Endodermal cell (in vitro differentiated cells): ENCODE results near the gene NFATC2. TPM values are rescaled to one million over a fixed set of nuclear protein-coding genes. Genes with fewer than 3 reads are reported as not detected.

Experiments used
- DNase-seq: peaks from one replicate; pipeline ENCODE4 v3.0.0-alpha.2; 2017
- H3K27ac ChIP-seq: 2 replicates; pipeline ENCODE4 v1.5.1; 2013; ENCODE audit warnings: mild to moderate bottlenecking, low read depth, low read length, moderate library complexity
- H3K27me3 ChIP-seq: 2 replicates; pipeline ENCODE4 v1.6.1; 2013; ENCODE audit warnings: mild to moderate bottlenecking, low read length, moderate library complexity; ENCODE audit not compliant: insufficient read depth, control insufficient read depth, poor library complexity, severe bottlenecking
- H3K36me3 ChIP-seq: 2 replicates; pipeline ENCODE4 v1.7.0; 2013; ENCODE audit warnings: mild to moderate bottlenecking, low read length, moderate library complexity; ENCODE audit not compliant: control insufficient read depth, insufficient read depth
- H3K4me1 ChIP-seq: one replicate; pipeline ENCODE4 v1.7.0; 2013; ENCODE audit warnings: low read length; ENCODE audit not compliant: control insufficient read depth, insufficient read depth
- H3K4me3 ChIP-seq: 2 replicates; pipeline ENCODE4 v1.5.1; 2013; ENCODE audit warnings: mild to moderate bottlenecking, low read length, moderate library complexity
- H3K9ac ChIP-seq: 2 replicates; pipeline ENCODE4 v1.6.1; 2013; ENCODE audit warnings: mild to moderate bottlenecking, low read length, moderate library complexity; ENCODE audit not compliant: poor library complexity, severe bottlenecking; ENCODE audit errors: extremely low read depth
- H3K9me3 ChIP-seq: 2 replicates; pipeline ENCODE4 v1.6.1; 2013; ENCODE audit warnings: mild to moderate bottlenecking, low read length, moderate library complexity; ENCODE audit not compliant: control insufficient read depth
- H3K27ac Mint-ChIP-seq: 2 replicates; pipeline ENCODE4 v1.8.0; 2020; ENCODE audit warnings: mixed read lengths
- H3K27me3 Mint-ChIP-seq: 2 replicates; pipeline ENCODE4 v1.8.0; 2021; ENCODE audit warnings: mild to moderate bottlenecking, mixed read lengths; ENCODE audit not compliant: insufficient read depth
- H3K36me3 Mint-ChIP-seq: 2 replicates; pipeline ENCODE4 v1.8.0; 2020; ENCODE audit warnings: low read depth, mixed read lengths
- H3K4me1 Mint-ChIP-seq: 2 replicates; pipeline ENCODE4 v1.8.0; 2020; ENCODE audit warnings: mixed read lengths
- H3K4me3 Mint-ChIP-seq: 2 replicates; pipeline ENCODE4 v1.8.0; 2020; ENCODE audit warnings: mild to moderate bottlenecking, moderate library complexity, mixed read lengths
- H3K9me3 Mint-ChIP-seq: 2 replicates; pipeline ENCODE4 v1.8.0; 2020; ENCODE audit warnings: mild to moderate bottlenecking, mixed read lengths
- CTCF ChIP-seq: fragments of 200-600 bp; sonication (generic); conservative IDR thresholded peaks from 2 replicates; pipeline ENCODE4 v1.5.0; 2021; ENCODE audit warnings: antibody characterized with exemption, mild to moderate bottlenecking
- WGBS, 2 experiments: methylation state at CpG; one replicate each; pipeline versions ENCODE4 v1.1.5 to v1.1.7; 2013; ENCODE audit warnings: missing lambda C conversion rate in 2 of 2, mixed read lengths in 1 of 2; ENCODE audit not compliant: insufficient coverage in 1 of 2, insufficient read length in 1 of 2; 5-methylcytosine and 5-hydroxymethylcytosine counted together
- total RNA-seq, 2 donors: library from RNA; stranded (reverse); fragmentation: NEBNext Ultra II Directional in 1 of 2; extraction: Animal tissue kit (Norgen Biotek cat#: 25700) in 1 of 2; gene quantifications; 2 replicates in 1 of 2; 3 replicates in 1 of 2; pipeline ENCODE4 v1.2.1, GENCODE V29; 2021

NFATC2 gene
- total RNA-seq, 2 donors from 2014 or later, result 1.5 to 2.1 TPM

GRCh38 chr20:51378171-51378928 is 164.2 kb downstream of the NFATC2 start:
- no peaks in the 10 kb centered on the region for H3K9me3 Mint-ChIP-seq
- Histone ChIP-seq H3K9me3 (no peaks in the 10 kb centered on the region), H3K9ac (no peak overlapping the region), H3K27me3 (peaks cover 39% of the 10 kb centered on the region), H3K4me1 (peaks cover 13% of the 10 kb centered on the region), H3K4me3 (no peak overlapping the region), H3K36me3 (no peaks in the 10 kb centered on the region), H3K27ac (no peak overlapping the region)
- H3K27ac Mint-ChIP-seq, result no peak overlapping the region
- peaks cover 42% of the 10 kb centered on the region for H3K27me3 Mint-ChIP-seq
- peaks cover 24% of the 10 kb centered on the region for H3K4me1 Mint-ChIP-seq
- WGBS, 2 experiments, result 89 to 94% methylated on average over 11 to 19 of the region's 19 CpGs
- peak; percentile 82 for DNase-seq
- peak; percentile 66 for TF ChIP-seq CTCF
- H3K36me3 Mint-ChIP-seq, result no peaks in the 10 kb centered on the region
- no peak overlapping the region for H3K4me3 Mint-ChIP-seq

GRCh38 chr20:51377132-51377531 is 165.4 kb downstream of the NFATC2 start:
- H3K27me3 ChIP-seq, result peaks cover 48% of the 10 kb centered on the region
- H3K36me3 ChIP-seq, result no peaks in the 10 kb centered on the region
- H3K4me1 ChIP-seq, result peaks cover 9% of the 10 kb centered on the region
- H3K27ac ChIP-seq, result no peak overlapping the region
- Mint-ChIP-seq H3K27me3 (peaks cover 46% of the 10 kb centered on the region), H3K27ac (no peak overlapping the region), H3K4me1 (peaks cover 28% of the 10 kb centered on the region), H3K4me3 (no peak overlapping the region), H3K9me3 (no peaks in the 10 kb centered on the region), H3K36me3 (no peaks in the 10 kb centered on the region)
- no peak for DNase-seq
- no peak overlapping the region for H3K9ac ChIP-seq
- TF ChIP-seq CTCF, result no peak
- H3K9me3 ChIP-seq, result no peaks in the 10 kb centered on the region
- H3K4me3 ChIP-seq, result no peak overlapping the region
- WGBS, 2 experiments, result 94 to 96% methylated on average over 7 to 8 of the region's 8 CpGs

- Mint-ChIP-seq H3K4me3 (no peak overlapping the region), H3K9me3 (no peaks in the 10 kb centered on the region), H3K4me1 (peaks cover 28% of the 10 kb centered on the region), H3K27ac (no peak overlapping the region), H3K36me3 (no peaks in the 10 kb centered on the region), H3K27me3 (peaks cover 52% of the 10 kb centered on the region)
- Histone ChIP-seq H3K27ac (no peak overlapping the region), H3K4me1 (peaks cover 9% of the 10 kb centered on the region), H3K27me3 (peaks cover 55% of the 10 kb centered on the region), H3K9me3 (no peaks in the 10 kb centered on the region), H3K4me3 (no peak overlapping the region), H3K9ac (no peak overlapping the region), H3K36me3 (no peaks in the 10 kb centered on the region)
- TF ChIP-seq CTCF, result no peak
- DNase-seq, result no peak
- WGBS, 2 experiments, result 29 to 78% methylated on average over 1 to 4 of the region's 4 CpGs
These were observed 166.4 kb downstream of the NFATC2 start for GRCh38 chr20:51376111-51376510.
